NCI-H1930 (cell line): ENCODE results near the gene ATG13.
"Not testable (repeated sequence)": the region's sequence is repeated elsewhere in the genome, so short reads cannot be mapped to it uniquely, and the experiment has no call there.

Experiments used
- DNase-seq, 2 experiments: peaks; one replicate each; lab custom pipeline; 2025; lab: John Stamatoyannopoulos, UW

Gene ATG13

GRCh38 chr11:46617134-46617971 is at the start of gene ATG13, which contains the start of gene HARBI1:
Gene ATG13, plus strand, starts transcription at chr11:46617553. Its CDS starts 26,739 bp downstream, at chr11:46644292.
Gene HARBI1, minus strand, starts transcription at chr11:46617227. Its CDS starts 990 bp downstream, at chr11:46616237.
- DNase-seq = peak; percentile 71 to 93

GRCh38 chr11:46570790-46571398 is 46.5 kb upstream of the ATG13 start:
- DNase-seq = no peak

DNA sequence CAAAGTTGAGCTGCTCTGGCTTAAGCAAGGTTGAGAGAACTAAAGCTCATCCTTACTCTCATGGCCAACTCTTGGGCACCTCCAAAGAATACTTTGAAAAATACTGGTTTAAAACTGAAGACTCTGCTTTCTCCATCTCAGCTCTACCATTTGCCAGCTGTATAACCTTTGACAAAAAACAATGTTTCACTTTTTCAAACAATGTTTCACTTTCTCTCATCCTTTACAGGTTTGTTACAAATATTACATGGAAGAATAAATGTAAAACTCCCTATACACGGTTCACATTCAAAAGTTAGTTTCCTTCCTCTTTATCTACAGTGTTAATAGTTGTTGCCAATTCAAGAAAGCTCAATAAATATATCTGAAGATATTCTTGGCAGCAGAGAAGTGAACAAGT is 42.7 kb upstream of the ATG13 start:
- no peak for DNase-seq

DNA sequence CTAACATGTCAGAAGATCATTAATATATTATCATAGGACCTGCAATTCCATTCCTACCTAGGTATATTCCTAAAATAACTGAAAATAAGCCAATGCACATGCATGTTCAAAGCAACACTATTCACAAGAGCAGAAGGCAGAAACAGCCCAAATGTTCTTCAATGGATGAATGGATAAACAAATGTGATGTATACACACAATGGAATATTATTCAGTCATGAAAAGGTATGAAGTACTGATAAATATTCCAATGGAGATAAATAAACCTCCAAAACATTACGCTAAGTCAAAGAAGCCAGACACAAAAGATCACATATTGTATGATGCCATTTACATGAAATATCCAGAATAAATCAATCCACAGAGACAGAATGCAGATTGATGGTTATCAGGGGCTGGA is 40.3 kb upstream of the ATG13 start:
- DNase-seq = no peak

DNA sequence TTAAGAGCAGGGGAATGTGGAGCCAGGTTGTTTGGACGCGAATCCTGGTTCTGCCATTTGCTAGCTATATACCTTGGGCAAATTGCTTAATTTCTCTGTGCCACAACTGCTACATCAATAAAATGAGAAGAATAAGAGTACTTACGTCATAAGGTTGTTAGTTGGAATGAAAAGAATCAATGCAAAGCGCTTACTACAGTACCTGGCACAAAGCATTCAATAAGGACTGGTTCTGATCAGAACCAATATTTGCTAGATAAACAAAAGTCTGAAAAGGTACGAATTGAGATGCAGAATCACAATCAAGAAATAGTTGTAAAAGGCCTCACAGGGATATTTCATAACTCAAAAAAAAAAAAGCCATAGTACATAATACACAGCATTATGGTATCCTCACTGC is 34.8 kb upstream of the ATG13 start:
- DNase-seq = no peak

DNA sequence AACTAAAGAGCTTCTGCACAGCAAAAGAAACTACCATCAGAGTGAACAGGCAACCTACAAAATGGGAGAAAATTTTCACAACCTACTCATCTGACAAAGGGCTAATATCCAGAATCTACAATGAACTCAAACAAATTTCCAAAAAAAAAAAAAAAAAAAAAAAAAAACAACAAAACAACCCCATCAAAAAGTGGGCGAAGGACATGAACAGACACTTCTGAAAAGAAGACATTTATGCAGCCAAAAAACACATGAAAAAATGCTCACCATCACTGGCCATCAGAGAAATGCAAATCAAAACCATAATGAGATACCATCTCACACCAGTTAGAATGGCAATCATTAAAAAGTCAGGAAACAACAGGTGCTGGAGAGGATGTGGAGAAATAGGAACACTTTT is 33.8 kb upstream of the ATG13 start:
- DNase-seq = not testable (repeated sequence)

GRCh38 chr11:46588131-46588530 is 29.2 kb upstream of the ATG13 start:
- no peak for DNase-seq

DNA sequence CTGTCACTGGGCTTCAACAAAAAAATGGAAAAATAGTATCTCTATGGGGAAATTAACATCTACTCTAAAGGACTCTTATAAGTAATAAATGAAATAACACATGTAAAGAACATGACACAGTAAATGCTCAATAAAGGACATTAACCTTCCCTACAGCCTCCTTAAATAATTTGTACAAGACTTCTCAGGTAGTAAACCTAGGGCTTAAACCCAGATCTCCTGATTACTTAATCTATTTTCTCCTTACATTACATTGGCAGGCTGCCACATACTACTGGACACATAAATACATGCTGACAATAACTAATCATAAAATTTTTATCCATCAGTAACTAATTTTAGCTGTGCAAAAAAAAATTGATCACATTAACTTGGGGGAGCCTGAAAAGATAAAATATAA is 28.4 kb upstream of the ATG13 start:
- no peak for DNase-seq

DNA sequence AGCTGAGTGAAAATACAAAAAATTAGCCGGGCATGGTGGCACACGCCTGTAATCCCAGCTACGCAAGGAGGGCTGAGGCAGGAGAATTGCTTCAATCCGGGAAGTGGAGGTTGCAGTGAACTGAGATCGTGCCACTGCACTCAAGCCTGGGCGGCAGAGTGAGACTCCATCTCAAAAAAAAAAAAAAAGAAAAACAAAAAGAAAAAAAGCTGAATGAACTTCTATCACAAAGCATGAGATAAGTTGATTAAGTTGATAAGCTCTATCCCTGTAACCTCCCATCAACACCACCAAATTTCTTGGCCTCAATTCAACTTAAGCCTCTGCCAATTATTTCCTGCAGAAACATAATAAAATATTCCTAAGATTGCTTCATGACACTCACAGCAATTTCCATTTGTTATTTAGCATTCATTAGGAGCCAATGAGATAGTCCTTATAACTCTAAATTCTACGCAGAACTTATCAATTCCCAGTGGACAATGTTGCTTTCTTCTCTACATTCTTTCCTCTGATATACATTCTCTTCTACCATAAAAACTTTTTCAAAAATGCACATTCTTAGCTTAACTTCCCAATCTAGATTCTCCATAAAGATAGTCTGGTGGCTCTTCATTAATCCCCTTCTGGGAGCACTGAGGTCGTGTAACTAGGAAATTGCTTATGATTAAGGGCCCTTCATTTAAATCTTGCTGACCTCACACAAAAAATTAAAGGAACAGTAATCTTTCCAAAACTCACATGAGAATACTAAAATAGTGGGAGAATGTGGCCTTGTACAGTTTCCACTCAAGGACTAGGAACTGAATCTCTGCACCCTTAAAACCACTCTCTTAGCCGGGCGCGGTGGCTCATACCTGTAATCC is 26.4 kb upstream of the ATG13 start:
- DNase-seq = no peak

- peak; percentile 85 to 87 for DNase-seq
Measured at GRCh38 chr11:46593550-46594373, 23.6 kb upstream of the ATG13 start, which contains the start of gene AMBRA1. Gene AMBRA1, minus strand, starts transcription at chr11:46594023. Its CDS starts 45,643 bp downstream, at chr11:46548380.

DNA sequence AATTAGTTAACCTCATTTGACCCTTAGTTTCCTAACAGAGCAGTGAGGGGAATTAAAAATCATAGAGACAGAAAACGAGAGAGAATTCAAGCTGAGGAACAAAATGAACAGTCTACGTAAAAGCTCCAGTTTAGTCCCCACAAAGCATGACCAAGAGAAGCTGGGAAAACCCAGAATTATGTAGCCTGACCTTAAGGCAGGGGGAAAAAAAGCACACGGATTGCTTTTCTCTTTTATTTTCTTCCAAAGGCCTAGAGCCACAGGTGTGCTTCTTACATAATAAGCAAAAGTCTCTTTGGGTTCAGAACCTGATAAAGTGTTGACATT is 23.0 kb upstream of the ATG13 start:
- no peak for DNase-seq

GRCh38 chr11:46594785-46595184 is 22.6 kb upstream of the ATG13 start:
- no peak for DNase-seq

DNA sequence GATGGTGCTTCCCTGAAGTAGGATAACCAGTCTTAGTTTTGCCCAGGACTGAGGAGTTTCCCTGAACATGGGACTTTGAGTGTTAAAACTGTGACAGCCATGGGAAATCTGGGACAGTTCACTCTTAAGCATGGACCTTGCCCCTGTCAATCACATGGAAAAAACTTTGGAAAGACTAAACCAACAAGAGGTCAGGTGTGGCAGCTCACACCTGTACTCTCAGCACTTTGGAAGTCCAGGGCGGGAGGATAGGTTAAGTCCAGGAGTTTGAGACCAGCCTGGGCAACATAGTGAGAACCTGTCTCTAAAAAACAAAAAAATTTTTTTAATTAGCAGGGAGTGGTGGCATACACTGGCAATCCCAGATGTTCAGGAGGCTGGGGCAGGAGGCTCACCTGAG is 20.2 kb upstream of the ATG13 start:
- no peak for DNase-seq

DNA sequence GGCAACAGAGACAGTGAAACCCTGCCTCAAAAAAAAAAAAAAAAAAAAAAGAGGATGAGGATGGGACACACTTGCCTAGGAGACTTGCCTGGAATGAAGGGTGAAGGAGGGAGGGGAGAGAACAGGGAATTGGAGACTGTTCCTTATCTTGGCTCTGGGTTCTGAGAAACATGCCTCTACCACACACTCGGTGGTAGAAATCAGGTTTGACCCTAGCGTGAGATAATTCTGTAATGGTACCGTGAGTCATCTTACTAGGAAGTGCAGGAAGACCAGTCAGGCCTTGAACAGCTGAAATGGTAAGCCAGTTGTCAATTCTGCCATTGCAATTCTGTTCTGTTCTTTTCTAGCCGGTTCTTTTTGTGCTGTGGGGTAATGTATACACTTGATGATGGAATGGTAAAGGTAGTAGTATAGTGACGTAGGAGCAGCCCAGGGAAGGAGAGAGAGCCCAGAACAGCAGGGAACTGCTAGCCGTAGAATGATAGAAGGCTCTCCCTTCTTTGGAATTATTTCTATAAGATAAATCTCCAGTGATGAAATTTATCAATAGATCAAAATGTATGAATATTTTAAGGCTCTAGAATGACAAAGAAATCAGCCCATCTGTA is 19.6 kb upstream of the ATG13 start:
- DNase-seq = no peak

DNA sequence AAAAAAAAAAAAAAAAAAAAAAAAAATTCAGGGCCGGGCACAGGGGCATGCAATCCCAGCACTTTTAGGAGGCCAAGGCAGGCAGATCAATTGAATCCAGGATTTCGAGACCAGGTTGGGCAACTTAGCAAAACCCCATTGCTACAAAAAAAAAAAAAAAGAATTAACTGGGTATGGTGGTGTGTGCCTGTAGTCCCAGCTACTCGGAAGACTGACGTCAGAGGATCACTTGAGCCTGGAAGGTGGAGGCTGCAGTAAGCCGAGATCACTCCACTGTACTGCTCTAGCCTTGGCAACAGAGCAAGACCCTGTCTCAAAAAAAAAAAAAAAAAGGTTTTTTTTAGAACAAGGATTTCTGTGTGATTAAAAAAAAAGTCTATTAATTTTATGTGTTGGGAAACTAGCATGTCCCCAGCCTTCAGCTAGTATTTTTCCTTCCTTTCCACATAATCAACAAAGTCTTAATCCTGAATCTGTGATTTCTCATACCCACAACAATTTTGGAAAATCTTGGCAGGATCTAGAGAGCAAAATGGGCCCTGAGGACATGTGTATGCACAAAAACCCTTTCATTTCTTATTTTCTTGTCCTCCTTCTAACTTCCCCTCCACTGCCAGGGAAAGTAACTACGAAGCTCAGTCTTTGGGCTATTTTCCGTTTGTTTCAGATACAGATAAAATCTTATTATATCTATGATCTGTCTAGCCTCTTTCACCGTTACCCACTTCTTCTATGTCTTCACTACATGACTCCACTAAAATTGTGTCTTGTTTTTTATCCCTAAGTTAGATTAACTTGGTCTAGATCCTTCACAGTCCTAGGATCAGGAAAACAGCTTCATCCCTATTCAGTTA is 17.8 kb upstream of the ATG13 start:
- no peak for DNase-seq

DNA sequence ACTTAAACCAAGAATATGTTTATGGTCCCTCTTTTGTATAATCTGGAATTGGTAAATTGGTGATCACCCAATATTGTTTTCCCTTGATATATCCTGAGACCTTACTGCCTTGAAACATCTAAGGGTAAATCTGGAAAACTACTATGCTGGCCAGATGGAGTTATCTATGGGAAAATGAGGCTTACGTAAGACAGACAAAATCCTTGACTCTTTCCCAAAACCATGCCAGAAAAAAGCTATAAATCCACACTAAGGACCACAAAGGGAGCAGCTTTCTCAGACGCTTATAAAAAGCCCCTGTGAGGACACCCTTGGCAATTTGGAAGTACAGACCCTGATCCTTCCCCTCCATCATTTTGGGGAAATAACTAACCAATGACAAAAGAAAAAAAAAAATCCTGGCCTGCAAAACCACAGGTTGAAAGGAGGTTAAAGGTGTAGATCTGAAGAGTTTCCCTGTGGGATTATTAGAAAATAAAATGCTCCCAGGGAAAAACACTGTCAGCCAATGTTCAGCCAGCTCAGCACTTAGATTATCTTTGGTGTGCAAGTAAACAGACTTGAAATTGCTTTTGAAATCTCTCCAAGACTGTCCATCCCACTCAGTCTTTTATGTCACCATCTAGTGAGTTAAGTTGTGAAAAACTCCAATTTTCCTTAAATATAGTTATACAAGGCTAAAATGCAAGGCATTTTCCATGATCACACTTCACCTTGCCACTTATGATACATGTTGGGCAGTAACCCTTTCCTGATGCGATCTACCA is 17.0 kb upstream of the ATG13 start:
- DNase-seq = no peak

DNA sequence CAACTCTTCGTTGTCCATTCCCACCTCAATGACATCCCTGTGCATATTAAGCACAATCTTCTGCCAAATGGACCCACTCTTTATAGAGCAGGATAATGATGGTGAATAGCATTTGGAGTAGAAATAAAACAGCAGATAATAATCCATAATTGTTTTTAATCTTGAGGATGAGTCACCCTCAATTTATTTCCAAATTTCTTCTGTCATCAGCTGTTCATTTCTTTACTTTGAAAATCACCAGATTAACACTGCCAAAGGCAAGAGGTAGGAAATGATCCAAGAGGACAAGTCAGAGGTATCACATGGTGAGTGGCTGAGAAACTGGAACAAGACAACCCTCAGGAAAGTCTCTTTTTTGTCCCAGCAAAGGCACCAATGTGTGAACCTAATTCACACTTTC is 16.2 kb upstream of the ATG13 start:
- peak in 1 of 2 experiments; percentile 51 for DNase-seq

- no peak for DNase-seq
Measured at GRCh38 chr11:46603704-46604308, 13.5 kb upstream of the ATG13 start.

DNA sequence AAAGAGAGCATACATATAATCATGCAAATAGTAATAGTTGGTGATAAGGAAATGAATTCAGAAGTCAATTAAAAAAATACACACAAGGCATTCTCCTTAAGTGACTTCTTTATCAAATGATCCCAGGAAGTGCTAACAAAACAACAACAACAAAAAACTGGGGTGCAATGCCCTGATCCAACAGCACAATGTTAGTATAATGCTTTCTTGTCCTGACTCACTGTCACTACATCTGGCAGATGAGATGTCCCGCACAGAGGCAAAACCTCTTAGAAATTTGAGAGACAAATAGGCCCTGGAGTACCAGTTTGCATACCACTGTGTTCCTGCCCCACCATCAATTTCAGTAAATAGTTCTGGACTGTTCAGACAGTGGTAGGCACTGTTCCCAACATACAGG is 12.6 kb upstream of the ATG13 start:
- no peak for DNase-seq
